H1 (cell line): ENCODE results near the gene GPX8. TPM values are rescaled to one million over a fixed set of nuclear protein-coding genes. Genes with fewer than 3 reads are reported as not detected.

ENCODE experiments used
- CHD7 ChIP-seq: fragments of 300-600 bp; sonication (generic); IDR thresholded peaks from 2 replicates; pipeline ENCODE4 v1.7.1; 2012; ENCODE audit warnings: low read length, moderate library complexity, mild to moderate bottlenecking, inconsistent platforms; ENCODE audit not compliant: insufficient replicate concordance
- RNF2 ChIP-seq: fragments of 200-900, 300-1000 bp; sonication (generic); IDR thresholded peaks from 2 replicates; pipeline ENCODE4 v1.7.1; 2016; ENCODE audit warnings: borderline replicate concordance, low read depth, mild to moderate bottlenecking, antibody characterized with exemption, low read length; ENCODE audit not compliant: poor library complexity, severe bottlenecking; ENCODE audit errors: missing control alignments
- polyA plus RNA-seq, 7 experiments: library from polyadenylated mRNA; depleted of rRNA in 3 of 7; stranded (reverse) in 5 of 7; unstranded in 2 of 7; fragments of >200 nt in 5 of 7; fragments of 200-250 nt in 2 of 7; gene quantifications; 1 replicate in 5 of 7; 2 replicates in 1 of 7; 4 replicates in 1 of 7; pipeline versions ENCODE4 v1.2.1 to v1.2.3, GENCODE V29; 2011 to 2013; ENCODE audit warnings: missing spikeins in 2 of 7, mixed read lengths in 2 of 7
- total RNA-seq: library from RNA; stranded (reverse); fragmentation: NEBNext Ultra II Directional; extraction: Animal tissue kit (Norgen Biotek cat#: 25700); gene quantifications from 2 replicates; pipeline ENCODE4 v1.2.1, GENCODE V29; 2021

Gene GPX8
- total and polyA plus RNA-seq, 2 of the 8 experiments (the other 6 are each of a cell fraction or from before 2014, with no cell fraction given) = 19.5 to 60.4 TPM

- TF ChIP-seq CHD7 (no peak), RNF2 (no peak)
- TF ChIP-seq, all 59 proteins: peak for 0
These were observed 49.8 kb upstream of the GPX8 start (continued) for GRCh38 chr5:55110217-55110616.
